SU-DHL-6 (cell line): ENCODE data around the gene B4GALNT1.

Source experiments
- CTCF ChIP-seq: fragments of 200-600 bp; sonication (generic); IDR thresholded peaks from one replicate; pipeline ENCODE4 v1.5.1; 2017; ENCODE audit warnings: antibody characterized with exemption, mild to moderate bottlenecking, low read length, moderate library complexity; ENCODE audit not compliant: insufficient read depth, poor library complexity, severe bottlenecking
- EZH2phosphoT487 ChIP-seq: fragments of 200-600 bp; sonication (generic), shearing (Covaris generic); conservative IDR thresholded peaks from 2 replicates; pipeline ENCODE4 v1.6.1; 2018; ENCODE audit warnings: mild to moderate bottlenecking, antibody characterized with exemption, low read length, moderate library complexity, mixed read lengths

- TF ChIP-seq CTCF (no peak), EZH2phosphoT487 (no peak)
Measured at GRCh38 chr12:57603815-57604453, 29.1 kb downstream of the B4GALNT1 start.
